ENCODE data around the gene ZNF185.

Gene ZNF185

GRCh38 chrX:152892499-152892898 is 5.4 kb upstream of the ZNF185 start:
- ChIA-PET POLR2A (interaction anchor here (0.6 kb wide), 1 partner anchor 1198 kb away, joined by 5 read pairs; no protein-coding TSS in a partner anchor), CTCF (interaction anchor here (0.8 kb wide), 1 partner anchor 12 kb away, joined by 3 read pairs; no protein-coding TSS in a partner anchor)
- Histone ChIP-seq H3K36me3 (ENCODE audit: control insufficient read depth in 2 of 2, insufficient read depth in 1 of 2, low read length in 2 of 2) (no peaks in the 10 kb centered on the region), H3K9me3 (ENCODE audit: control insufficient read depth, insufficient read depth, low read depth, low read length) (no peaks in the 10 kb centered on the region), H3K27ac (ENCODE audit: extremely low read depth, low read depth, low read length) (no peak overlapping the region), H3K4me3 (ENCODE audit: low read depth, low read length) (no peak overlapping the region), H3K4me1 (ENCODE audit: control insufficient read depth, insufficient read depth, low read length) (no peaks in the 10 kb centered on the region)
- TF ChIP-seq ZNF157 (tag by site-specific recombination; IDR thresholded peaks at IDR 0.05) (no peak), TRIM28 (IDR thresholded peaks at IDR 0.05; ENCODE audit: borderline replicate concordance, low read length) (no peak), ZNF202 (tag by site-specific recombination; IDR thresholded peaks at IDR 0.05; ENCODE audit: borderline replicate concordance) (no peak), ZNF670 (tag by site-specific recombination; IDR thresholded peaks at IDR 0.05; ENCODE audit: low read depth) (no peak), ZNF555 (tag by site-specific recombination; conservative IDR thresholded peaks at IDR 0.05) (no peak), GLI2 (tag by site-specific recombination; IDR thresholded peaks at IDR 0.05; ENCODE audit: borderline replicate concordance, low read depth) (no peak), GLIS2 (tag by site-specific recombination; IDR thresholded peaks at IDR 0.05) (no peak), ZNF530 (tag by site-specific recombination; IDR thresholded peaks at IDR 0.05; ENCODE audit: low read depth) (no peak), ZNF324 (tag by site-specific recombination; IDR thresholded peaks at IDR 0.05) (no peak), ZBTB8A (tag by site-specific recombination; IDR thresholded peaks at IDR 0.05) (no peak), ZNF549 (tag by site-specific recombination; IDR thresholded peaks at IDR 0.05) (no peak), ZNF10 (tag by site-specific recombination; IDR thresholded peaks at IDR 0.05) (no peak), ZFP41 (tag by site-specific recombination; IDR thresholded peaks at IDR 0.05; ENCODE audit: borderline replicate concordance) (no peak), ZNF404 (tag by site-specific recombination; IDR thresholded peaks at IDR 0.05) (no peak)
- TF ChIP-seq, protein P1, sequence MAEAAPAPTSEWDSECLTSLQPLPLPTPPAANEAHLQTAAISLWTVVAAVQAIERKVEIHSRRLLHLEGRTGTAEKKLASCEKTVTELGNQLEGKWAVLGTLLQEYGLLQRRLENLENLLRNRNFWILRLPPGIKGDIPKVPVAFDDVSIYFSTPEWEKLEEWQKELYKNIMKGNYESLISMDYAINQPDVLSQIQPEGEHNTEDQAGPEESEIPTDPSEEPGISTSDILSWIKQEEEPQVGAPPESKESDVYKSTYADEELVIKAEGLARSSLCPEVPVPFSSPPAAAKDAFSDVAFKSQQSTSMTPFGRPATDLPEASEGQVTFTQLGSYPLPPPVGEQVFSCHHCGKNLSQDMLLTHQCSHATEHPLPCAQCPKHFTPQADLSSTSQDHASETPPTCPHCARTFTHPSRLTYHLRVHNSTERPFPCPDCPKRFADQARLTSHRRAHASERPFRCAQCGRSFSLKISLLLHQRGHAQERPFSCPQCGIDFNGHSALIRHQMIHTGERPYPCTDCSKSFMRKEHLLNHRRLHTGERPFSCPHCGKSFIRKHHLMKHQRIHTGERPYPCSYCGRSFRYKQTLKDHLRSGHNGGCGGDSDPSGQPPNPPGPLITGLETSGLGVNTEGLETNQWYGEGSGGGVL (tag by site-specific recombination; IDR thresholded peaks at IDR 0.05), result no peak

- Histone ChIP-seq H3K9me3 (ENCODE audit: control insufficient read depth, insufficient read depth, low read depth, low read length) (no peaks in the 10 kb centered on the region), H3K4me1 (ENCODE audit: control insufficient read depth, insufficient read depth, low read length) (no peaks in the 10 kb centered on the region), H3K27ac (ENCODE audit: extremely low read depth, low read depth, low read length) (no peak overlapping the region), H3K36me3 (ENCODE audit: control insufficient read depth in 2 of 2, insufficient read depth in 1 of 2, low read length in 2 of 2) (no peaks in the 10 kb centered on the region), H3K4me3 (ENCODE audit: low read depth, low read length) (no peak overlapping the region)
- ChIA-PET CTCF (interaction anchor here (0.8 kb wide), 1 partner anchor 13 kb away, joined by 3 read pairs; no protein-coding TSS in a partner anchor), POLR2A (no interaction called here)
- no peak for TF ChIP-seq ZNF404 (tag by site-specific recombination; IDR thresholded peaks at IDR 0.05)
- TF ChIP-seq ZBTB1 (tag by site-specific recombination; IDR thresholded peaks at IDR 0.05), result no peak
- TF ChIP-seq ZNF529 (tag by site-specific recombination; IDR thresholded peaks at IDR 0.05; ENCODE audit: insufficient replicate concordance), result no peak
- TF ChIP-seq ZNF112 (tag by site-specific recombination; IDR thresholded peaks at IDR 0.05), result no peak
- TF ChIP-seq ZBTB21 (tag by site-specific recombination; IDR thresholded peaks at IDR 0.05), result no peak
- no peak for TF ChIP-seq GLIS1 (tag by site-specific recombination; IDR thresholded peaks at IDR 0.05)
- no peak for TF ChIP-seq ZNF654 (tag by site-specific recombination; IDR thresholded peaks at IDR 0.05; ENCODE audit: low read depth)
- TF ChIP-seq ZNF19 (tag by site-specific recombination; IDR thresholded peaks at IDR 0.05; ENCODE audit: low read depth), result no peak
- TF ChIP-seq ZNF140 (tag by site-specific recombination; IDR thresholded peaks at IDR 0.05), result no peak
- TF ChIP-seq SCRT2 (tag by site-specific recombination; IDR thresholded peaks at IDR 0.05), result no peak
- TF ChIP-seq ZNF274 (IDR thresholded peaks at IDR 0.05; ENCODE audit: low read length), result no peak
- no peak for TF ChIP-seq ZNF274 (tag by site-specific recombination; IDR thresholded peaks at IDR 0.05; ENCODE audit: borderline replicate concordance)
- no peak for TF ChIP-seq ZNF292 (tag by site-specific recombination; IDR thresholded peaks at IDR 0.05; ENCODE audit: borderline replicate concordance, low read depth)
- no peak for TF ChIP-seq ZNF324 (tag by site-specific recombination; IDR thresholded peaks at IDR 0.05)
- no peak for TF ChIP-seq ZNF184 (tag by site-specific recombination; IDR thresholded peaks at IDR 0.05)
- TF ChIP-seq ZNF248 (tag by site-specific recombination; IDR thresholded peaks at IDR 0.05), result no peak
- TF ChIP-seq, protein P2, sequence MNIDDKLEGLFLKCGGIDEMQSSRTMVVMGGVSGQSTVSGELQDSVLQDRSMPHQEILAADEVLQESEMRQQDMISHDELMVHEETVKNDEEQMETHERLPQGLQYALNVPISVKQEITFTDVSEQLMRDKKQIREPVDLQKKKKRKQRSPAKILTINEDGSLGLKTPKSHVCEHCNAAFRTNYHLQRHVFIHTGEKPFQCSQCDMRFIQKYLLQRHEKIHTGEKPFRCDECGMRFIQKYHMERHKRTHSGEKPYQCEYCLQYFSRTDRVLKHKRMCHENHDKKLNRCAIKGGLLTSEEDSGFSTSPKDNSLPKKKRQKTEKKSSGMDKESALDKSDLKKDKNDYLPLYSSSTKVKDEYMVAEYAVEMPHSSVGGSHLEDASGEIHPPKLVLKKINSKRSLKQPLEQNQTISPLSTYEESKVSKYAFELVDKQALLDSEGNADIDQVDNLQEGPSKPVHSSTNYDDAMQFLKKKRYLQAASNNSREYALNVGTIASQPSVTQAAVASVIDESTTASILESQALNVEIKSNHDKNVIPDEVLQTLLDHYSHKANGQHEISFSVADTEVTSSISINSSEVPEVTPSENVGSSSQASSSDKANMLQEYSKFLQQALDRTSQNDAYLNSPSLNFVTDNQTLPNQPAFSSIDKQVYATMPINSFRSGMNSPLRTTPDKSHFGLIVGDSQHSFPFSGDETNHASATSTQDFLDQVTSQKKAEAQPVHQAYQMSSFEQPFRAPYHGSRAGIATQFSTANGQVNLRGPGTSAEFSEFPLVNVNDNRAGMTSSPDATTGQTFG (tag by site-specific recombination; IDR thresholded peaks at IDR 0.05; ENCODE audit: borderline replicate concordance), result no peak
- TF ChIP-seq ZNF623 (tag by site-specific recombination; IDR thresholded peaks at IDR 0.05), result no peak
Observed at GRCh38 chrX:152892999-152893891, 4.6 kb upstream of the ZNF185 start.
